Limb (tissue), 2 donors: Measurements from ENCODE around the gene GCN1.
"Not testable (repeated sequence)": the region's sequence is repeated elsewhere in the genome, so short reads cannot be mapped to it uniquely, and the experiment has no call there.

Experiments used
- DNase-seq, 2 donors: peaks; one replicate each; pipeline ENCODE4 v3.0.0-alpha.2; 2016; ENCODE audit errors: extremely low spot score in 2 of 2

GCN1 gene

GRCh38 chr12:120194534-120195395 is at the start of gene GCN1:
Gene GCN1, minus strand, starts transcription at chr12:120194715. Its CDS starts 18 bp downstream, at chr12:120194697.
- peak; percentile 68 to 92 for DNase-seq

- DNase-seq, result no peak
Measured at GRCh38 chr12:120242971-120243699, 48.6 kb upstream of the GCN1 start.

- no peak for DNase-seq
Measured at GRCh38 chr12:120242275-120242799, 47.8 kb upstream of the GCN1 start.

GRCh38 chr12:120241561-120242274 is 47.2 kb upstream of the GCN1 start:
- DNase-seq, result no peak

- DNase-seq, result no peak
Measured at GRCh38 chr12:120240495-120240833, 45.9 kb upstream of the GCN1 start.

GRCh38 chr12:120239776-120240494 is 45.4 kb upstream of the GCN1 start:
- no peak for DNase-seq

- no peak for DNase-seq
Measured at GRCh38 chr12:120238839-120239445, 44.4 kb upstream of the GCN1 start.

GRCh38 chr12:120238217-120238616 is 43.7 kb upstream of the GCN1 start:
- DNase-seq, result no peak

- no peak for DNase-seq
Measured at GRCh38 chr12:120237360-120238171, 43.1 kb upstream of the GCN1 start.

- not testable (repeated sequence) for DNase-seq
Measured at GRCh38 chr12:120236809-120237208, 42.3 kb upstream of the GCN1 start.

- no peak for DNase-seq
Measured at GRCh38 chr12:120235369-120236323, 41.1 kb upstream of the GCN1 start.

GRCh38 chr12:120234643-120235368 is 40.3 kb upstream of the GCN1 start:
- peak; percentile 74 to 82 for DNase-seq

GRCh38 chr12:120231316-120232011 is 36.9 kb upstream of the GCN1 start:
- no peak for DNase-seq

GRCh38 chr12:120230974-120231315 is 36.4 kb upstream of the GCN1 start:
- DNase-seq, result no peak

GRCh38 chr12:120230326-120230973 is 35.9 kb upstream of the GCN1 start:
- peak; percentile 60 to 70 for DNase-seq

- DNase-seq, result no peak
Measured at GRCh38 chr12:120229487-120230325, 35.2 kb upstream of the GCN1 start.
